Neural progenitor cell (in vitro differentiated cells): Measurements from ENCODE around the gene LCE3D. TPM values are rescaled to one million over a fixed set of nuclear protein-coding genes. Genes with fewer than 3 reads are reported as not detected.
"Not testable (repeated sequence)": the region's sequence is repeated elsewhere in the genome, so short reads cannot be mapped to it uniquely, and the experiment has no call there.

Experiments
- DNase-seq: peaks from one replicate; pipeline ENCODE4 v3.0.0-alpha.2; 2016; ENCODE audit warnings: low spot score
- H2AFZ ChIP-seq: fragments of 200-600 bp; sonication (generic); replicated peaks from 2 replicates; pipeline ENCODE4 v1.6.1; 2016; ENCODE audit warnings: antibody characterized with exemption
- H3F3A ChIP-seq: fragments of 200-600 bp; sonication (generic); 2 replicates; pipeline ENCODE4 v1.6.1; 2016; ENCODE audit warnings: antibody characterized with exemption, low read depth
- H3K27ac ChIP-seq: fragments of 200-600 bp; sonication (generic); 2 replicates; pipeline ENCODE4 v1.5.1; 2016; ENCODE audit warnings: mild to moderate bottlenecking
- H3K27me3 ChIP-seq: fragments of 200-600 bp; sonication (generic); 2 replicates; pipeline ENCODE4 v1.6.1; 2016; ENCODE audit warnings: mild to moderate bottlenecking, moderate library complexity
- H3K36me3 ChIP-seq: fragments of 200-600 bp; sonication (generic); 2 replicates; pipeline ENCODE4 v1.5.1; 2016
- H3K4me1 ChIP-seq: fragments of 200-600 bp; sonication (generic); 2 replicates; pipeline ENCODE4 v1.6.1; 2016; ENCODE audit warnings: mixed run types
- H3K4me2 ChIP-seq: fragments of 200-600 bp; sonication (generic); 2 replicates; pipeline ENCODE4 v1.6.1; 2016
- H3K4me3 ChIP-seq: fragments of 200-600 bp; sonication (generic); 2 replicates; pipeline ENCODE4 v1.5.1; 2016
- H3K79me2 ChIP-seq: fragments of 200-600 bp; sonication (generic); 2 replicates; pipeline ENCODE4 v1.6.1; 2016; ENCODE audit warnings: low read depth
- H3K9ac ChIP-seq: fragments of 200-600 bp; sonication (generic); 2 replicates; pipeline ENCODE4 v1.6.1; 2016
- H3K9me3 ChIP-seq: fragments of 200-600 bp; sonication (generic); 2 replicates; pipeline ENCODE4 v1.5.1; 2016; ENCODE audit warnings: low read depth
- H4K20me1 ChIP-seq: fragments of 200-600 bp; sonication (generic); 2 replicates; pipeline ENCODE4 v1.6.1; 2016; ENCODE audit warnings: low read depth
- H3K27ac Mint-ChIP-seq: 3 replicates; pipeline ENCODE4 v1.8.0; 2021; ENCODE audit warnings: mixed read lengths
- H3K27me3 Mint-ChIP-seq: 2 replicates; pipeline ENCODE4 v1.8.0; 2022; ENCODE audit warnings: low read depth, mild to moderate bottlenecking, inconsistent platforms, moderate library complexity, mixed read lengths; ENCODE audit not compliant: insufficient read depth
- H3K36me3 Mint-ChIP-seq: 3 replicates; pipeline ENCODE4 v1.8.0; 2021; ENCODE audit warnings: mixed read lengths
- H3K4me1 Mint-ChIP-seq: 3 replicates; pipeline ENCODE4 v1.8.0; 2021; ENCODE audit warnings: mixed read lengths
- H3K4me3 Mint-ChIP-seq: 3 replicates; pipeline ENCODE4 v1.8.0; 2021; ENCODE audit warnings: mild to moderate bottlenecking, moderate library complexity, mixed read lengths
- H3K9me3 Mint-ChIP-seq: 3 replicates; pipeline ENCODE4 v1.8.0; 2020; ENCODE audit warnings: mixed read lengths
- EZH2 ChIP-seq: fragments of 200-600 bp; sonication (generic); IDR thresholded peaks from 2 replicates; pipeline ENCODE4 v1.6.1; 2017; ENCODE audit warnings: antibody characterized with exemption, mild to moderate bottlenecking, moderate library complexity
- EZH2phosphoT487 ChIP-seq: fragments of 200-600 bp; sonication (generic); IDR thresholded peaks from 2 replicates; pipeline ENCODE4 v1.6.1; 2017; ENCODE audit warnings: antibody characterized with exemption
- total RNA-seq: library from RNA; depleted of rRNA; stranded (reverse); fragments of >200 nt; gene quantifications from 2 replicates; pipeline ENCODE4 v1.2.3, GENCODE V29; 2015; ENCODE audit warnings: low replicate concordance
- TF ChIP-seq, protein P1 (sequence below): fragments of 200-600 bp; sonication (generic); IDR thresholded peaks from 2 replicates; pipeline ENCODE4 v1.5.1; 2017; ENCODE audit warnings: antibody characterized with exemption, mild to moderate bottlenecking

LCE3D gene
- total RNA-seq, 1 donor from 2014 or later = not detected

DNA sequence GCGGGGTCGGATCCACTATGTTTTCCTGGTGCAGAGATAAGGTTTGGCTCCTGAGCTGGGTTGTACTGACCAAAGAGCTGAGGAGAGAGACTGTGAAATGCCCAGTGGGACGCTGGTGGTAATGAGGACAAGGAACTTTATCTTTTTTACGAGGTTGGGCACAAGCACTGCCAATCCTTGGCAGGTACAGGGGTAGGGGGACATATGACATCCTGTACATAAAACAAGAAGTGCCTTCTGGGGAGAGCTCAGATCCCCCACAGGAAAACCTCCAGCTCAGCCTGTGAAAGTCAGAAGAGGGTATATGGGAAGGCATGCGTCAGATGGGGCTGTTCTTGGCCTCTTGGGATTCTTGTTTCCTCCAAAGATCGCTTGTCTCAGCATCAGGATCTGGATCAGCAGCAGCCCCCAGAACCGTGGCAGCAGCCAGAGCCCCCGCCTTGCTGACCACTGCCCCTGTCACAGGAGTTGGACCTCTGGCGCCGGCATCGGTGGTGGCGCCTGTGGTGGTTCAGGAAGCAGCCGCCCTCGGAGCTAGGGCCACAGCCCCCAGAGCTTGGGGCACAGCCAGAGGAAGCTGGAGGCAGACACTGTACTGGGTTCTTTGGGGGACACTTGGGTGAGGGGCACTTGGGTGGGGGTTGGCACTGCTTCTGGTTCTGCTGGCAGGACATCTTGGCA lies 14.6 kb downstream of the LCE3D start:
- Histone ChIP-seq H2AFZ (no peak overlapping the region), H3K9me3 (peaks cover 25% of the 10 kb centered on the region), H3K4me1 (no peaks in the 10 kb centered on the region), H3K9ac (no peak overlapping the region), H3F3A (no peaks in the 10 kb centered on the region), H3K27me3 (no peaks in the 10 kb centered on the region), H3K4me2 (no peak overlapping the region), H3K27ac (no peak overlapping the region), H3K4me3 (no peak overlapping the region), H4K20me1 (no peaks in the 10 kb centered on the region), H3K79me2 (no peaks in the 10 kb centered on the region), H3K36me3 (no peaks in the 10 kb centered on the region)
- TF ChIP-seq, protein P1, sequence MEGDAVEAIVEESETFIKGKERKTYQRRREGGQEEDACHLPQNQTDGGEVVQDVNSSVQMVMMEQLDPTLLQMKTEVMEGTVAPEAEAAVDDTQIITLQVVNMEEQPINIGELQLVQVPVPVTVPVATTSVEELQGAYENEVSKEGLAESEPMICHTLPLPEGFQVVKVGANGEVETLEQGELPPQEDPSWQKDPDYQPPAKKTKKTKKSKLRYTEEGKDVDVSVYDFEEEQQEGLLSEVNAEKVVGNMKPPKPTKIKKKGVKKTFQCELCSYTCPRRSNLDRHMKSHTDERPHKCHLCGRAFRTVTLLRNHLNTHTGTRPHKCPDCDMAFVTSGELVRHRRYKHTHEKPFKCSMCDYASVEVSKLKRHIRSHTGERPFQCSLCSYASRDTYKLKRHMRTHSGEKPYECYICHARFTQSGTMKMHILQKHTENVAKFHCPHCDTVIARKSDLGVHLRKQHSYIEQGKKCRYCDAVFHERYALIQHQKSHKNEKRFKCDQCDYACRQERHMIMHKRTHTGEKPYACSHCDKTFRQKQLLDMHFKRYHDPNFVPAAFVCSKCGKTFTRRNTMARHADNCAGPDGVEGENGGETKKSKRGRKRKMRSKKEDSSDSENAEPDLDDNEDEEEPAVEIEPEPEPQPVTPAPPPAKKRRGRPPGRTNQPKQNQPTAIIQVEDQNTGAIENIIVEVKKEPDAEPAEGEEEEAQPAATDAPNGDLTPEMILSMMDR = no peak
- TF ChIP-seq EZH2phosphoT487 (no peak), EZH2 (no peak)
- DNase-seq = no peak
- no peak overlapping the region for H3K27ac Mint-ChIP-seq
- peaks cover 2% of the 10 kb centered on the region for H3K27me3 Mint-ChIP-seq
- no peak overlapping the region for H3K4me3 Mint-ChIP-seq
- H3K9me3 Mint-ChIP-seq = peaks cover 42% of the 10 kb centered on the region
- no peaks in the 10 kb centered on the region for H3K4me1 Mint-ChIP-seq
- H3K36me3 Mint-ChIP-seq = no peaks in the 10 kb centered on the region

DNA sequence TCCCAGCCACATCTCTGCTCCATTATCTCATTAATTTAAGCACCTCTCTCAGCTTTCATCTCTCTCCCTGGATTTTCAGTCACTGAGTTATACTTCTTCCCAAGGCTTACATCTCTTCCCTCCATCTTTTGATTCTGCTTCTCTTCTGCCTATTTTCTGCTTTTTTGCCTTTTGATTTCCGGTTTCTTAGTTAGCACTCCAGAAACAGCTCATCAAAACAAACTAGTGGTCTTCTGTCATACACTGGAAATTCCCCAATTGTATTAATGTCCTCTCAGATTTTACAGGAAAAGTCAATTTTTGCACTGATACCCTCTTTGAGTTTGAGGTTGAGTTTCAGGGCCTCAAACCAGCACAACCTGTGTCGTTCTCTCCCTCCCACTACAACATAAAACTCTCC lies 15.2 kb downstream of the LCE3D start:
- no peak overlapping the region for H3K27ac Mint-ChIP-seq
- Histone ChIP-seq H2AFZ (no peak overlapping the region), H4K20me1 (no peaks in the 10 kb centered on the region), H3K9ac (no peak overlapping the region), H3K27ac (no peak overlapping the region), H3K36me3 (no peaks in the 10 kb centered on the region), H3K4me2 (no peak overlapping the region), H3K27me3 (no peaks in the 10 kb centered on the region), H3K4me1 (no peaks in the 10 kb centered on the region), H3K9me3 (peaks cover 19% of the 10 kb centered on the region), H3K4me3 (no peak overlapping the region), H3F3A (no peaks in the 10 kb centered on the region), H3K79me2 (no peaks in the 10 kb centered on the region)
- no peaks in the 10 kb centered on the region for H3K4me1 Mint-ChIP-seq
- H3K36me3 Mint-ChIP-seq = no peaks in the 10 kb centered on the region
- TF ChIP-seq, protein P1 = no peak
- no peak for TF ChIP-seq EZH2phosphoT487
- no peak for TF ChIP-seq EZH2
- no peak overlapping the region for H3K4me3 Mint-ChIP-seq
- peaks cover 2% of the 10 kb centered on the region for H3K27me3 Mint-ChIP-seq
- DNase-seq = no peak
- H3K9me3 Mint-ChIP-seq = peaks cover 42% of the 10 kb centered on the region

DNA sequence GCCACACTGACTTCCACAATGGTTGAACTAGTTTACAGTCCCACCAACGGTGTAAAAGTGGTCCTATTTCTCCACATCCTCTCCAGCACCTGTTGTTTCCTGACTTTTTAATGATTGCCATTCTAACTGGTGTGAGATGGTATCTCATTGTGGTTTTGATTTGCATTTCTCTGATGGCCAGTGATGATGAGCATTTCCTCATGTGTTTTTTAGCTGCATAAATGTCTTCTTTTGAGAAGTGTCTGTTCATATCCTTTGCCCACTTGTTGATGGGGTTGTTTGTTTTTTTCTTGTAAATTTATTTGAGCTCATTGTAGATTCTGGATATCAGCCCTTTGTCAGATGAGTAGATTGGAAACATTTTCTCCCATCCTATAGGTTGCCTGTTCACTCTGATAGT lies 32.0 kb downstream of the LCE3D start:
- not testable (repeated sequence) for H3F3A ChIP-seq, H4K20me1 ChIP-seq, H3K4me3 Mint-ChIP-seq, H3K9ac ChIP-seq, H3K27ac ChIP-seq, H3K36me3 Mint-ChIP-seq, H3K4me1 Mint-ChIP-seq, H3K27me3 ChIP-seq, H3K9me3 ChIP-seq, H3K4me2 ChIP-seq, H3K36me3 ChIP-seq, DNase-seq, H3K79me2 ChIP-seq, H3K27me3 Mint-ChIP-seq, H3K27ac Mint-ChIP-seq, H3K4me1 ChIP-seq, H3K4me3 ChIP-seq, H2AFZ ChIP-seq
- peaks cover 24% of the 10 kb centered on the region for H3K9me3 Mint-ChIP-seq

DNA sequence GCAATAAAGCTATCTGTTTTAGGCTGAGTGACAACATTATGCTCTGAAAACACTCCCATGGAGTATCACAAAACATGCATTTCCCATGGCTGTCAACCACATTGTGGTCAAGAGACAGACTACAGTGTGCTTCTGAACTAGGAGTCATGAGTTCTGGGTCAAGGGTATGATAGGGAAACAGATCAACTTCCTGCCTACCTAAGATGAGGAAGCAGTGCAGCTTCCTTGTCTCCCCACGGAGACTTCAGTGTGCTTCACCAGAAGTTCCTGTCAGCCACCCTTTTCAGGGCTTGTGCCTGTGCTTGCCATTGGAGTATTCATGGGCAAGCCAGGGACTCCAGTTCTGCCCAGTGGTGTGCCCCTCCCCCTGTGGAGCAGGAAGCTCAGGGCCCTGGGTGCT lies 33.6 kb downstream of the LCE3D start:
- TF ChIP-seq, protein P1 = no peak
- TF ChIP-seq EZH2 (no peak), EZH2phosphoT487 (no peak)
- H3K4me2 ChIP-seq = no peak overlapping the region
- no peak overlapping the region for H2AFZ ChIP-seq
- no peak overlapping the region for H3K27ac ChIP-seq
- no peak overlapping the region for H3K4me3 ChIP-seq
- no peaks in the 10 kb centered on the region for H4K20me1 ChIP-seq
- H3K4me1 ChIP-seq = no peaks in the 10 kb centered on the region
- no peaks in the 10 kb centered on the region for H3K4me1 Mint-ChIP-seq
- DNase-seq = no peak
- no peaks in the 10 kb centered on the region for H3F3A ChIP-seq
- H3K9me3 Mint-ChIP-seq = peaks cover 30% of the 10 kb centered on the region
- no peaks in the 10 kb centered on the region for H3K9me3 ChIP-seq
- no peak overlapping the region for H3K9ac ChIP-seq
- H3K27ac Mint-ChIP-seq = no peak overlapping the region
- H3K27me3 Mint-ChIP-seq = peaks cover 2% of the 10 kb centered on the region
- no peaks in the 10 kb centered on the region for H3K36me3 ChIP-seq
- no peaks in the 10 kb centered on the region for H3K79me2 ChIP-seq
- H3K27me3 ChIP-seq = no peaks in the 10 kb centered on the region
- H3K36me3 Mint-ChIP-seq = no peaks in the 10 kb centered on the region
- H3K4me3 Mint-ChIP-seq = no peak overlapping the region
